K562 (cell line): ENCODE measurements around the gene TJP3. TPM values are rescaled to one million over a fixed set of nuclear protein-coding genes. Genes with fewer than 3 reads are reported as not detected.
A peak's percentile ranks its signal among the peaks of the same experiment; 100 is the strongest.

ENCODE experiments used
- ARNT ChIP-seq, 2 experiments: fragments of 450-650 bp; IDR thresholded peaks; 2 replicates each; pipeline ENCODE4 v1.6.1; 2016; ENCODE audit warnings: mild to moderate bottlenecking in 1 of 2
- BCOR ChIP-seq: fragments of 450-650 bp; IDR thresholded peaks from 2 replicates; pipeline ENCODE4 v1.6.1; 2016
- CCNT2 ChIP-seq: IDR thresholded peaks from 2 replicates; pipeline ENCODE4 v1.6.1; 2011; ENCODE audit warnings: borderline replicate concordance, low read depth, mild to moderate bottlenecking, moderate library complexity, mixed read lengths, low read length; ENCODE audit not compliant: insufficient read length; ENCODE audit errors: extremely low read depth
- ELF2 ChIP-seq: fragments of 250-450 bp; sonication (Bioruptor Pico); IDR thresholded peaks from 2 replicates; pipeline ENCODE4 v1.5.0; 2021; ENCODE audit warnings: mild to moderate bottlenecking
- EP400 ChIP-seq: fragments of 450-650 bp; IDR thresholded peaks from 2 replicates; pipeline ENCODE4 v1.6.1; 2017; ENCODE audit warnings: antibody characterized with exemption, mild to moderate bottlenecking, moderate library complexity
- GTF2A2 ChIP-seq: IDR thresholded peaks from 2 replicates; pipeline ENCODE4 v1.6.1; 2016; ENCODE audit warnings: mild to moderate bottlenecking, missing genetic modification characterization, missing compliant biosample characterization
- HCFC1 ChIP-seq: IDR thresholded peaks from 2 replicates; pipeline ENCODE4 v1.6.1; 2012; ENCODE audit warnings: low read depth, low read length, improper control_type of control experiment
- KHSRP ChIP-seq: fragments of 450-650 bp; IDR thresholded peaks from 2 replicates; pipeline ENCODE4 v1.6.1; 2017
- LCOR ChIP-seq: sonication (generic); formaldehyde crosslinking; IDR thresholded peaks from 2 replicates; pipeline ENCODE4 v1.8.0; 2022; ENCODE audit warnings: mild to moderate bottlenecking, missing genetic modification reagents
- MCM5 ChIP-seq: fragments of 450-650 bp; IDR thresholded peaks from 2 replicates; pipeline ENCODE4 v1.6.1; 2016; ENCODE audit warnings: low read depth
- MEF2D ChIP-seq: conservative IDR thresholded peaks from 2 replicates; pipeline ENCODE4 v1.6.1; 2016; ENCODE audit warnings: low read depth, missing genetic modification characterization, missing compliant biosample characterization
- MYNN ChIP-seq, 2 experiments: sonication (generic); formaldehyde crosslinking in 1 of 2; IDR thresholded peaks; 2 replicates each; pipeline versions ENCODE4 v1.5.0 to v1.6.1; 2016 to 2020; ENCODE audit warnings: antibody characterized with exemption in 1 of 2, missing genetic modification reagents in 1 of 2
- NCOA2 ChIP-seq, 2 experiments: fragments of 450-650 bp; IDR thresholded peaks; 2 replicates each; pipeline ENCODE4 v1.6.1; 2018; ENCODE audit warnings: mild to moderate bottlenecking in 2 of 2, moderate library complexity in 1 of 2; ENCODE audit not compliant: partially characterized antibody in 2 of 2
- POLR2A ChIP-seq: fragments of 450-650 bp; conservative IDR thresholded peaks from 2 replicates; pipeline ENCODE4 v1.6.1; 2016
- RAD51 ChIP-seq: fragments of 450-650 bp; IDR thresholded peaks from 2 replicates; pipeline ENCODE4 v1.7.1; 2016; ENCODE audit warnings: low read depth, mild to moderate bottlenecking, borderline replicate concordance
- SETDB1 ChIP-seq: IDR thresholded peaks from one replicate; pipeline ENCODE4 v1.6.1; 2012; ENCODE audit warnings: low read length, control low read depth, inconsistent platforms
- THRB ChIP-seq: fragments of 450-650 bp; formaldehyde crosslinking; conservative IDR thresholded peaks from 2 replicates; pipeline ENCODE4 v1.4.0; 2022; ENCODE audit warnings: mild to moderate bottlenecking, missing genetic modification characterization
- TSC22D4 ChIP-seq: fragments of 450-650 bp; IDR thresholded peaks from 2 replicates; pipeline ENCODE4 v1.6.1; 2016; ENCODE audit warnings: missing genetic modification characterization, missing biosample characterization, control low read depth
- U2AF2 ChIP-seq: fragments of 200-400 bp; formaldehyde crosslinking; optimal IDR thresholded peaks from 2 replicates; pipeline ENCODE3; 2017; ENCODE audit warnings: low read depth, mild to moderate bottlenecking, low read length
- ZBTB43 ChIP-seq: sonication (generic); formaldehyde crosslinking; IDR thresholded peaks from 2 replicates; pipeline ENCODE4 v1.8.0; 2023; ENCODE audit warnings: mild to moderate bottlenecking, missing genetic modification reagents
- ZEB2 ChIP-seq: fragments of 450-650 bp; IDR thresholded peaks from 2 replicates; pipeline ENCODE4 v1.6.1; 2016
- ZKSCAN3 ChIP-seq: fragments of 250-450 bp; sonication (Bioruptor Pico); IDR thresholded peaks from 2 replicates; pipeline ENCODE4 v1.4.0; 2020
- ZNF263 ChIP-seq: sonication (generic); formaldehyde crosslinking; IDR thresholded peaks from 2 replicates; pipeline ENCODE4 v1.8.0; 2022; ENCODE audit warnings: mild to moderate bottlenecking, missing genetic modification reagents, borderline replicate concordance
- ZNF3 ChIP-seq: fragments of 250-450 bp; sonication (Bioruptor Pico); IDR thresholded peaks from 2 replicates; pipeline ENCODE4 v1.5.0; 2021; ENCODE audit warnings: mild to moderate bottlenecking, moderate library complexity
- ZNF347 ChIP-seq: fragments of 450-650 bp; formaldehyde crosslinking; IDR thresholded peaks from 2 replicates; pipeline ENCODE4 v1.4.0; 2020; ENCODE audit warnings: low read depth, mild to moderate bottlenecking, moderate library complexity
- ZNF668 ChIP-seq: fragments of 250-450 bp; sonication (Bioruptor Pico); IDR thresholded peaks from 2 replicates; pipeline ENCODE4 v1.8.0; 2022; ENCODE audit warnings: mild to moderate bottlenecking, inconsistent platforms
- ZSCAN29 ChIP-seq: fragments of 450-650 bp; IDR thresholded peaks from 2 replicates; pipeline ENCODE4 v1.6.1; 2017
- polyA plus RNA-seq, 8 experiments: library from polyadenylated mRNA; depleted of rRNA in 4 of 8; stranded (reverse) in 5 of 8; unstranded in 3 of 8; fragments of >200 nt; fragmentation: Nextera tagmentation in 2 of 8; fragmentation: Illumina TruSeq in 1 of 8; extraction: Ambion mirVana in 2 of 8; extraction: Trizol in 1 of 8; gene quantifications; 2 replicates each; pipeline versions ENCODE4 v1.2.1 to v1.2.3, GENCODE V29; 2011 to 2014; ENCODE audit warnings: inconsistent platforms in 1 of 8, missing spikeins in 1 of 8
- total RNA-seq, 7 experiments: library from RNA; depleted of rRNA in 6 of 7; stranded (reverse); fragments of >200 nt in 6 of 7; fragmentation: Illumina TruSeq in 2 of 7; extraction: Trizol in 2 of 7; gene quantifications; 2 replicates each; pipeline versions ENCODE4 v1.2.1 to v1.2.3, GENCODE V29; 2011 to 2021; ENCODE audit warnings: low replicate concordance in 1 of 7
- TF ChIP-seq, protein P1 (sequence below): fragments of 200-800 bp; sonication (Bioruptor generic); IDR thresholded peaks from 2 replicates; pipeline ENCODE4 v1.6.1; 2017; ENCODE audit warnings: missing genetic modification characterization, missing compliant biosample characterization
- TF ChIP-seq, protein P2 (sequence below): sonication (generic); formaldehyde crosslinking; IDR thresholded peaks from 2 replicates; pipeline ENCODE4 v1.8.0; 2022; ENCODE audit warnings: mild to moderate bottlenecking, missing genetic modification reagents

The TJP3 gene
- total and polyA plus RNA-seq, 9 of the 15 experiments (the other 6 are each of a cell fraction or from before 2014, with no cell fraction given): 0.11 to 2.4 (median 0.57) TPM; not detected in 1

DNA sequence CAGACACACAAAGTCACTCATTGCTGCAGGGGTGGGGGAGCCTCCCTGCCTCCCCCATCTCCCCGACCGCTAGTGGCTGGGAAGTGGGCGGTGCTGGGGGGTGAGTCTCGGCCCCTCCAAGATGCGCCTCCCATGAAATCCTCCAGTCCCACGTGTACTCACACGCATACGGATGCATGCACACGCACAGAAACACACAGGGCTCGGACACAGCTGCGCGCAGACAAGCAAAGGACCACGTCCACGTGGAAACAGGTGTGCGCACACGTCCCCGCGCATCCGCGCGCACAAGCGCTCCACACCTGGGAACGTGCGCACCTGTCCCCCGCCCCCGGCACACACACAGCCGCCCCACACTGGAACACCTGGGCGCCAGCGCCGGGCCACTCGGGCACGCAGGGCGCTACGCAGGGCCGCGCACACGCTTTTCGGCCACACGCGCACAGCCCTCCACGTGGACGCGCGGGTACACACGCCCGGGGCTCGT lies 77.3 kb downstream of the TJP3 start (continued):
- no peak for TF ChIP-seq ZNF668 (CRISPR knock-in tag)
- no peak for TF ChIP-seq NCOA2 (IDR thresholded peaks at IDR 0.05; ENCODE audit: partially characterized antibody in 2 of 2)
- TF ChIP-seq MYNN (IDR thresholded peaks at IDR 0.05): no peak
- no peak for TF ChIP-seq MYNN (CRISPR knock-in tag; IDR thresholded peaks at IDR 0.05)
- TF ChIP-seq ZNF347 (CRISPR knock-in tag): no peak
- no peak for TF ChIP-seq ZBTB43 (CRISPR knock-in tag)
- TF ChIP-seq, protein P1, sequence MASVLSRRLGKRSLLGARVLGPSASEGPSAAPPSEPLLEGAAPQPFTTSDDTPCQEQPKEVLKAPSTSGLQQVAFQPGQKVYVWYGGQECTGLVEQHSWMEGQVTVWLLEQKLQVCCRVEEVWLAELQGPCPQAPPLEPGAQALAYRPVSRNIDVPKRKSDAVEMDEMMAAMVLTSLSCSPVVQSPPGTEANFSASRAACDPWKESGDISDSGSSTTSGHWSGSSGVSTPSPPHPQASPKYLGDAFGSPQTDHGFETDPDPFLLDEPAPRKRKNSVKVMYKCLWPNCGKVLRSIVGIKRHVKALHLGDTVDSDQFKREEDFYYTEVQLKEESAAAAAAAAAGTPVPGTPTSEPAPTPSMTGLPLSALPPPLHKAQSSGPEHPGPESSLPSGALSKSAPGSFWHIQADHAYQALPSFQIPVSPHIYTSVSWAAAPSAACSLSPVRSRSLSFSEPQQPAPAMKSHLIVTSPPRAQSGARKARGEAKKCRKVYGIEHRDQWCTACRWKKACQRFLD (CRISPR knock-in tag): no peak
- TF ChIP-seq POLR2A: peak; percentile 49; the same call in 1 of the 2 replicates
- TF ChIP-seq ZNF3: no peak
- TF ChIP-seq KHSRP: no peak
- peak; percentile 72; the same call in 1 of the 2 replicates for TF ChIP-seq EP400
- no peak for TF ChIP-seq HCFC1
- TF ChIP-seq MEF2D (tag): no peak
- TF ChIP-seq SETDB1: no peak
- TF ChIP-seq ZNF263 (CRISPR knock-in tag): no peak
- TF ChIP-seq LCOR: no peak
- TF ChIP-seq TSC22D4: no peak
- no peak for TF ChIP-seq ELF2 (CRISPR knock-in tag)
- no peak for TF ChIP-seq RAD51
- no peak for TF ChIP-seq MCM5
- TF ChIP-seq, protein P2, sequence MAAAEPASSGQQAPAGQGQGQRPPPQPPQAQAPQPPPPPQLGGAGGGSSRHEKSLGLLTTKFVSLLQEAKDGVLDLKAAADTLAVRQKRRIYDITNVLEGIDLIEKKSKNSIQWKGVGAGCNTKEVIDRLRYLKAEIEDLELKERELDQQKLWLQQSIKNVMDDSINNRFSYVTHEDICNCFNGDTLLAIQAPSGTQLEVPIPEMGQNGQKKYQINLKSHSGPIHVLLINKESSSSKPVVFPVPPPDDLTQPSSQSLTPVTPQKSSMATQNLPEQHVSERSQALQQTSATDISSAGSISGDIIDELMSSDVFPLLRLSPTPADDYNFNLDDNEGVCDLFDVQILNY: no peak
- TF ChIP-seq CCNT2: peak; percentile 16
- TF ChIP-seq THRB: no peak
- 0 out of 2 replicates have a peak, but pooled peaks have one; percentile 60 for TF ChIP-seq BCOR
- peak; percentile 61; the same call in 1 of the 2 replicates for TF ChIP-seq ZEB2
- TF ChIP-seq GTF2A2: no peak
- TF ChIP-seq ARNT (IDR thresholded peaks at IDR 0.05): no peak
- TF ChIP-seq ZKSCAN3 (CRISPR knock-in tag): no peak
- TF ChIP-seq ZSCAN29: no peak
- TF ChIP-seq U2AF2: no peak
